Gastrocnemius medialis (tissue), 4 donors: ENCODE data around the gene SELL.
"Not testable (repeated sequence)": the region's sequence is repeated elsewhere in the genome, so short reads cannot be mapped to it uniquely, and the experiment has no call there.

ENCODE experiments used
- CTCF ChIP-seq, 5 experiments: fragments of 450-650 bp in 3 of 5; fragments of 200-600 bp in 2 of 5; sonication (generic) in 2 of 5; IDR thresholded peaks in 4 of 5; conservative IDR thresholded peaks in 1 of 5; 1 replicate in 4 of 5; 2 replicates in 1 of 5; pipeline ENCODE4 v1.5.1; 2016 to 2019; ENCODE audit warnings: antibody characterized with exemption in 5 of 5, mild to moderate bottlenecking in 3 of 5, moderate library complexity in 3 of 5
- POLR2A ChIP-seq, 2 donors: fragments of 450-650 bp; IDR thresholded peaks; one replicate each; pipeline ENCODE4 v1.6.1; 2017; ENCODE audit warnings: antibody characterized with exemption in 2 of 2, mild to moderate bottlenecking in 2 of 2, moderate library complexity in 2 of 2

- not testable (repeated sequence) for TF ChIP-seq POLR2A (IDR thresholded peaks at IDR 0.05); CTCF (IDR thresholded peaks at IDR 0.05 in 4 of 5, conservative IDR thresholded peaks at IDR 0.05 in 1 of 5)
These were observed 50.4 kb downstream of the SELL start for GRCh38 chr1:169661066-169661465.
